Umbilical cord (tissue), 2 donors: ENCODE results near the gene CAMTA1. TPM values are rescaled to one million over a fixed set of nuclear protein-coding genes. Genes with fewer than 3 reads are reported as not detected.

Source experiments
- DNase-seq: peaks from one replicate; pipeline ENCODE4 v3.0.0-alpha.2; 2015; ENCODE audit warnings: low spot score
- total RNA-seq: library from RNA; depleted of rRNA; stranded (reverse); fragments of >200 nt; gene quantifications from one replicate; pipeline ENCODE4 v1.2.3, GENCODE V29; 2014; ENCODE audit warnings: low replicate concordance; ENCODE audit not compliant: insufficient read depth

Gene CAMTA1
- total RNA-seq, 1 donor from 2014 or later: 29.6 TPM

GRCh38 chr1:7252411-7253117 lies 467.3 kb downstream of the CAMTA1 start:
- peak; percentile 6 for DNase-seq

DNA sequence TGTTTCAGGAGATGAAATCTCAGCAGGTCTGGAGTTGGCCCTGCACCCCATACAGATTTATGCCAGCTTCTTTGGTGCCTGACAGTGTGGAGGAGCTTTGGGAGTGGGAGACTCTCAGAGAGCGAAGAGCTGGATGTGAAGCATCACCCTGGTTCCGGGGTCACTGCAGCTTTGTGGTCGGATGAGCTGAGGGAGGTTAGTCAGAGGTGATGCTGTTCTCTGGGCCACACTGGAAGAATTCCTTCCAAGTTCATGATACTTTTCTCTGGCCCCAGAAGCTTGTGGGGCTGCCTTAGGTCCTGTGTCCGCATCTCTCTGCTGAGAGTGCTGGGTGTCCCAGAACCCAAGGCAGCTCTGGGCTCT lies 467.8 kb downstream of the CAMTA1 start:
- DNase-seq: no peak

DNA sequence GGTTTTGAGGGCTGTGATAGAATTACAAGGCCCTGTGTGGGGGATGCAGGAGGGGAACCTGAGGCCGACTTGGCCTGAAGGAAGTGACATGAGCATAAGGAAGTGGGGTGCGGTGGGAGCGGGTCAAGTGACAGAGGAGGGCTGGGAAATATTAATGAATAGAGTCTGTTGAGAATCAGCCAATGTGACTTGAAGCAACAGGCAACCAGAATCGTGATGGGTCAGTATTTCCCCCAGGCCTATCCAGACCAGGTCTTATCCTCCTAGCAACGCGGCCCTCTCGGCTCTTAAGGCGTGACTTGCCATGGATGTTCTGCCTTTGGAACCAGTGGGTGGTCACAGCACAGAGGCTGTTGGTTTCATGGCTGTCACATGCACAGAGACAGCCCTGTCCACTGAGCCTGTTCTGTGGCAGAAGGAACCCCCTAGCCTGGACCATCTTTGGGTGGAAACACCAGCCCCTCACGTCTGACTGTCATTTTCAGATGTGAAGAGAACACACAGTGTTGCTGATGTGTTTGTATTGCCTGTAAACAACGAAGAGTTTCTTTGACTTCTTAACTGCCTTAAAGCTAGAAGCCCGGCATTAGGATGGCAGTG lies 468.8 kb downstream of the CAMTA1 start:
- DNase-seq: no peak

DNA sequence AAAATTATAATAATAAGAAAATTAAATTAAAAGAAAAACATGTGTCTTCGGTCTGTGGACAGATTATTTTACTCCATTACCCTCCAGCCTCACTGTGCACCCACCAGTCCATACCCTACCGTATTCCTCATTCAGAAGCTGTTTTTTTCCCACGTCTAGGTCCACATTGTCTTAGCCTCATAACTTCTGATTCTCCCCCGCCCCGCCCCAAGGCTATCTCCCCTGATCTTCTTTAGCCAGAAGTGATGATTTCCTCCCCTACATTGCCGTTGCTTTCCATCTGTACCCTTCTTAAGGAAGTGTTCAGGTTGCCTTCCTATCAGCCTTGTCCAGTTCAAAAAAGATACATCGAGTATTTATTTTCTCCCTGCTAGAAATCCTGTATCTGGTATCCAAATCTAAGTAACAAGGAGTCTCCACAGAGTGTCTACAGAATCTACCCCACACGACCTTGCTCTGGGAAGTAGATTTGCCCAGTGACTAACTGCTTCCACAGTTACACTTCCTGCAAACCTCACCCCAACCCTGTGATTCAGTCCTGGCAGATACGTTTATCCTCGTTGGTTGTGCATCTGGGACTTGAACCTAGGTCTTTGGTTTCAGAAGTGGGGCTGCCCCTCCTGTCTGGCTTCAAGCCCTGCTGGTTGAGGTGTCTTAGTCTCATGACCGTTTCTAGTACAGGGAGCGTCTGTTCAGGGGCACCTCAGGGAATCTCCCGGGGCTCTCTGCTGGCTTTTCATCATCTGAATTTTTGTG lies 470.2 kb downstream of the CAMTA1 start:
- no peak for DNase-seq

DNA sequence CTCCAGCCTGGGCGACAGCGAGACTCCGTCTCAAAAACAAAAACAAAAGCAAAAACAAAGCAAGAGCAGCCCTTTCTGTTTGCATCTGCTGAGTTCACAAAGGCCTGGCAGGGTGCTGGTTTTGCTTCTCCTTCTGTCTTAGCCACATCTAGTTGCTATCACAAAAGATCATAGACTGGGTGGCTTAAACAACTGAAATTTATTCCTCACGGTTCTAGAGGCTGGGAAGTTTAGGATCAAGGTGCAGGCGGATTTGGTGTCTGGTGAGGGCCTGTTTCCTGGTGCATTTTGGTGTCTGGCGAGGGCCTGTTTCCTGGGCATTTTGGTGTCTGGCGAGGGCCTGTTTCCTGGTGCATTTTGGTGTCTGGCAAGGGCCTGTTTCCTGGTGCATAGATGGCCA lies 471.3 kb downstream of the CAMTA1 start:
- DNase-seq: no peak

- no peak for DNase-seq
Observed at GRCh38 chr1:7257225-7257624, 472.0 kb downstream of the CAMTA1 start.

DNA sequence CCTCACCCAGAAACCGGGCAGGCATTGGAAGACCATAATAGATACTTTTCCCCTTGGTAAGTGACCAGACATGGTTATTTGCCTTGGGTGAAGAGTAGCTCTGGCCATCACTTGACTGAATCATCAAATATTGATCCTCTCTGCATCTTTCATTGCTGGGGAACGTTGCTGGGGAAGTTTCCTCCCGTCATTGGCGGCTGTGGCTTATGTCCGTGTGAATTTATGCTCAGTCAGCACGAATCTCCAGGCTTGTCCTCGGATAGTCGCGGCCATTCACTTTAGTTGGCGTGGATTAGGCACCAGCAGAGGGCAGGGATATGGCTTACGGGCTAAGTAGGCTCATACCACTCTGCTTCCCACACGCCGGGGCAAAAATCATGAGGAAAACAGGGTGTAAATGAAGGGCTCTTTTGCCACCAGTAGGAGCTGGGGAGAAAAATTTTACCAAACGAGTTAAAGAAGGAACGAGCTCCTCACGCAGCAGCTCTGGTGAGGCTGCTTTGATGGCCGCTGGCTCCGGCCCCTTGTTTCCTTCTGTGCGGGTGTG lies 473.4 kb downstream of the CAMTA1 start:
- no peak for DNase-seq

GRCh38 chr1:7259955-7260354 lies 474.7 kb downstream of the CAMTA1 start:
- DNase-seq: no peak

GRCh38 chr1:7261490-7261889 lies 476.2 kb downstream of the CAMTA1 start:
- DNase-seq: no peak

GRCh38 chr1:7262611-7263010 lies 477.4 kb downstream of the CAMTA1 start:
- DNase-seq: no peak

DNA sequence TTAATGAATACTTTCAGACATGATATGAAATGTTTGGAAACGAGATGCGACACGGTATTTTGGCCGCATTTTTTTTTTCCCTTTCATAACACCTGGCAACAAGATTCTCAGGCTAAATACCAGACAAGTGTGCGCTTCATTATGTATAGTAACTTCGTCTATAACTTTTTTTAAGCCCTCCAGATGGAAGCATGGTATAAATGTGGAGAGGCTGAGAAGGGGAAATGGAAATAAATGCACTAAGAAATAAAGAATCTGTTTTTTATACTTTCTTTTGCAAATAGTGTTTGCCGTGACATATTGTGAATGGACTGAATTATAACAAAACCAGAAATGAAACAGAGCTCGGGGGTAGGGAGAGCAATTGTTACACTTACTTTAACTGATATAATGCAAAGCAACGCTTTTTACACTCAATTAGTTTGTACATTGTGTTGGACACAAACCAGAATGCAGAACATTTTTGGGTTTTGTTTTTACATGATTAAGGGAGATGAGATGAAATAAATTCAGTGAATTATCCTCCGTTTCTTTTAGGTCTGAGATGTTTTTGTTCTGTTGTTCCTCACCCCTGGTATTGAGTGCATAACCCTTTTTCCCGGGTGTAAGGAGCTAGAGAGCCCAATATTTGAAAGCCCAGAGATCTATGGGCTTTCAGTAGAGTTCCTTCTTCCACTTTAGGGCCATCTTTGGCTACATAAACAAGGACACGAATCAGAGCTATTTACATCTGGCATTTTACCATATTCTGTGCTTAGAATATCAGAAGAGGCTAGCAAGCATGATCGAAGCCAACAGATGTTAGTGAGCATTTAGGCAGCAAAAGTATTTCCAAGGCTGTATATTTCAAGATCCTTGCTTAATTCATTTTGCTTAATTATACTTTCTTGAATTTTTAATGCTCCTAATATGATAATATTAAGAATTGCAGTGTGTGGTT lies 478.0 kb downstream of the CAMTA1 start:
- DNase-seq: no peak

DNA sequence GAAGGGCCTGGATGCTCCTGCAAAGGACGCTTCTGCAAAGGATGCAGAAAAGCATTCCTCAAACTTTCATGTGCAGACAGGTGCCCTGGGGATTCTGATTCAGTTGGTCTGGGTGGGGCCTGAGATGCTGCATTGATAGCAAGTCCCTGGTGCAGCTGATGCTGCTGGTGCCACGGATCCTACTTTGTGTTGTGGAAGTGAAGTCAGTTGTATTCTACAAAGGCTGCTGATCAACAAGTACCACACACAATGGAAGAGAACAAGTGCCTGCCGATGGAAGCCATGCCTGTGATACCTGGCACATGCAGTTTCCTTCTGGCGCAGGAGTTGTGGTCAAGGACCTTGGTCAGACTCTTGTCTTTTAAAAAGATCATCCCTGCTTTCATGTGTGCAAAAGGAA lies 478.8 kb downstream of the CAMTA1 start:
- no peak for DNase-seq

DNA sequence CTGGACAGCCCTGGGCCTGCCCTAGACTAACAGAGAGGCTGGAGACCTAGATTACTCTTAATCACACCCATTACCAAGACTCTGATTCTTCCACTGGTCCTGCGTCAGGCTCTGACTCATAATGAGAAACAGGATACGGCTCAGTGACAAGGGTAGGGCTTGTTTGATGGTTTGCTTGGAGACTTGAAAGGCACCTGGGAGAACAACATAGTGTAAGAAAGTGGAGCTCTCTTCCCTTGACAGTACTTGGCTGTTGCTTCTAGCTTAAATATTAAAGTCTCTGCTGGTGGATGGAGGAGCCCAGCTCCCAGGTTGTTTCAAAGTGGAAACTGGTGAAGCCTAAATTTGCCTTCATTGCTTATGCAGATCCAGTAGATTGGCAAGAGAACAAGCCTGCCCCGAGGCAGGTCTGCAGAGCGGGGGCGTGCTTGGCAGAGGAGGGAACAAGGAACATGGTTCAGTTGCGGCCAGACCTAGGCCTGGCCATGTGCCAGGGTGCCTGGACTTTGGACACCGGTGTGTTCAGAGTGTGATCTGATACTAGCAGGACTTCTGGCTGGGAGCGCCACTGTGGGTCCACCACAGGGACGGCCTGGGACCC lies 480.6 kb downstream of the CAMTA1 start:
- peak; percentile 28 for DNase-seq

- DNase-seq: no peak
Observed at GRCh38 chr1:7266561-7266960, 481.3 kb downstream of the CAMTA1 start.

GRCh38 chr1:7267493-7267892 lies 482.2 kb downstream of the CAMTA1 start:
- DNase-seq: no peak

DNA sequence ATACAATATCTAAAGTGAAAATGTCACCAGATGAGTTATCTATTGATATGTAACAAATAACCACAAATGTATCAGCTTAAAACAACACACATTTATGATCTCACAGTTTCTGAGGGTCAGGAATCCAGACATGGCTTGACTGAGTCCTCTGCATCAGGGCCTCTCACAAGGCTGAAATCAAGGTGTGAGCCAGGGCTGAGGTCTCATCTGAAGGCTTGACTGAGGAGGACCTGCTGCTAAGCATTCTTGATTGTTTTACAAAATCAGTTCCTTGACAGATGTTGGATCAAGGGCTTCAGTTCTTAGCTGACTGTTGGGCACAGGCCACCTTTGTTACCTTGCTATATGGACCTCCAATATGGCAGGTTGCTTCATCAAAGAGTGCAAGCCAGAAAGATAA lies 483.7 kb downstream of the CAMTA1 start:
- DNase-seq: no peak

DNA sequence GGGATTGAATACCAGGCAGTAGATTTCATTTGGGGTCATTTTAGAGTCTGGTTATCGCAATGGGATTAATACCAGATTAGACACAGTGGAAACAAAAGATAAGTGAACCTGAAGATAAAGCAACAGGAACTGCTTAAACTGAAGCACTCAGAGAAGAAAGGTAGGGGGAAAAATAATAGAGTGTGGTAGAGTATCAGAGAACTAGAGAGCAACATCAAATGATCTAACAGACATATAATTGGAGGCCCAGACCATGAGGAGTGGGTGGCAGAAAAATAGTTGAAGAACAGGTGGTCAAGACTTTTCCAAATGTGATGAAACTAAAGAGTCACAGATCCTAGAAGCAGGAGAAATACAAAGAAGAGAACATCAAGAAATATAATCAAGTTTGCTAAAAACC lies 484.3 kb downstream of the CAMTA1 start:
- no peak for DNase-seq

DNA sequence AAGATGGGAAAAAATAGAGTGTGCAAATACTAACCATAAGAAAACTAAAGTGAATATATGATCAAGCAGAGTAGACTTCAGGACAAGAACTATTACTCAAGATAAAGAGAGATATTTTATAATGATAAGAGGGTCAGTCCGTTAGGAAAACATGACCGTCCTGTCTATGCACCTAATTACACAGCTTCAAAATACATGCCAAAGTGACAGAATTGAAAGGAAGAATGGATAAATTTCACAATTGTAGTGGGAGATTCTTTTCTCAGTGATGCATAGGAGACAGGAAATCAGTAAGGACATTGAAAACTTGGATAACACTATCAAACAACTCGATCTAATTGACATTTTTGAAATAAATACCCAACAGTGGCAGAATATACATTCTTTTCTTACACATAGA lies 489.0 kb downstream of the CAMTA1 start:
- DNase-seq: no peak

GRCh38 chr1:7278045-7278444 lies 492.8 kb downstream of the CAMTA1 start:
- DNase-seq: no peak

DNA sequence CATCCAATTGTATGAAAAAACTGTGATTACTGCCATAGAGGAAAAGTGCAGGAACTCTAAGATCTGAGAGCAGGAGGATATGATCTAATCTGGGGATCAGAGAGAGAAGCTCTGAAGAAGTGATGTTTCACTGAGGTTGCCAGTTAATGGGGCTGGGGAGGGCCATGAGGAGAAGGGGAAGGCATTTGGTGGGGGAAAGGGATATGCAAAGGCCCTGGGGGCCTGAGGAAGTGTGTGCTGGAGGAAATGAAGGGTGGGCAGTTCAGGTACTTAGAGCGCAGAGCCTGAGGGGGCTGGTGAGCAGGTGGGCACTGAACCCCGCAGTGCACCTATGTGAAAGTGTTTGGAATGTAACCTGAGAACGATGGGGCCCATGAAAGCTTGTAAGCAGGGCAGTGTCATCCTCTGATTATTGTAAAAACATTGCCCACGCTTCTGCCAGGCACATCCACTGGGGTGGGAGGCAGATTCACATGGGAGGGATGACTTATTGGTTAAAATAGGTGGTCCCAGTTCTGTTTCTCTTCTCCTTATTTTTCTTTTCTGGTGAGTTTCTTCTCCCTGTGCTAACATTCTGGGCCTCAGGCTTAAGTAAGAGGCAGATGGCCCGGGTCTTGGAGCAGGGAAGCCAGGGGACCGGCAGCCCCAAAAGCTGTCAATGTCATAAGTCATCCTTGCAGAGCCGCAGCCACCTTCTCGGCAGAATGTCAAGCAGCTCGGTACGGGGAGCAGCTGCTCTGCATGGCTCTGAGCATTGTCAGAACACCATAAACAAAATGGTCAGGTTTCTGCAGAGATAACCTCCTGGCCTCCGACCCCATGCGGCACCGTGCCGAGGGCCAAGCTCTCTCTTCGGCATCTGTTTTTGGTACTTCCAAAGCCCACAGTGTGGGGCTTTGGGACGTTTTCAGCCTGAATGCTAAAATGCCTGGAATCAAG lies 493.8 kb downstream of the CAMTA1 start:
- DNase-seq: no peak
